Stimulated activated CD8-positive, alpha-beta memory T cell treated with anti-CD3 and anti-CD28 coated beads, Interleukin-15, amount 100 ng/mL, for 1 hour (primary cell): ENCODE results near the gene GLT1D1.

Source experiments
- DNase-seq: peaks from one replicate; pipeline ENCODE4 v3.0.0-alpha.2; 2020; ENCODE audit warnings: low read depth

Gene GLT1D1

GRCh38 chr12:129005416-129005815 lies 152.1 kb downstream of the GLT1D1 start:
- no peak for DNase-seq

- DNase-seq: no peak
Measured at GRCh38 chr12:129005829-129006228, 152.6 kb downstream of the GLT1D1 start.

GRCh38 chr12:129009833-129010622 lies 156.8 kb downstream of the GLT1D1 start:
- no peak for DNase-seq

GRCh38 chr12:129016159-129016558 lies 162.9 kb downstream of the GLT1D1 start:
- DNase-seq: no peak

GRCh38 chr12:129025055-129025454 lies 171.8 kb downstream of the GLT1D1 start:
- no peak for DNase-seq

GRCh38 chr12:129028844-129029243 lies 175.6 kb downstream of the GLT1D1 start:
- no peak for DNase-seq
